ENCODE data around the gene DDX1. TPM values are rescaled to one million over a fixed set of nuclear protein-coding genes. Genes with fewer than 3 reads are reported as not detected.

DDX1 gene
- total RNA-seq, 1 donor from 2014 or later = 115 TPM

GRCh38 chr2:15670981-15671380 is 79.3 kb downstream of the DDX1 start:
- DNase-seq (ENCODE audit: low spot score, unreplicated experiment) = no peak
- no peak overlapping the region for H3K27ac Mint-ChIP-seq
- no peak overlapping the region for H3K4me3 Mint-ChIP-seq (ENCODE audit: low read depth)
- H3K4me1 Mint-ChIP-seq (ENCODE audit: low read depth) = peaks cover 11% of the 10 kb centered on the region
- no peaks in the 10 kb centered on the region for H3K9me3 Mint-ChIP-seq (ENCODE audit: low read depth)
- TF ChIP-seq, protein P1, sequence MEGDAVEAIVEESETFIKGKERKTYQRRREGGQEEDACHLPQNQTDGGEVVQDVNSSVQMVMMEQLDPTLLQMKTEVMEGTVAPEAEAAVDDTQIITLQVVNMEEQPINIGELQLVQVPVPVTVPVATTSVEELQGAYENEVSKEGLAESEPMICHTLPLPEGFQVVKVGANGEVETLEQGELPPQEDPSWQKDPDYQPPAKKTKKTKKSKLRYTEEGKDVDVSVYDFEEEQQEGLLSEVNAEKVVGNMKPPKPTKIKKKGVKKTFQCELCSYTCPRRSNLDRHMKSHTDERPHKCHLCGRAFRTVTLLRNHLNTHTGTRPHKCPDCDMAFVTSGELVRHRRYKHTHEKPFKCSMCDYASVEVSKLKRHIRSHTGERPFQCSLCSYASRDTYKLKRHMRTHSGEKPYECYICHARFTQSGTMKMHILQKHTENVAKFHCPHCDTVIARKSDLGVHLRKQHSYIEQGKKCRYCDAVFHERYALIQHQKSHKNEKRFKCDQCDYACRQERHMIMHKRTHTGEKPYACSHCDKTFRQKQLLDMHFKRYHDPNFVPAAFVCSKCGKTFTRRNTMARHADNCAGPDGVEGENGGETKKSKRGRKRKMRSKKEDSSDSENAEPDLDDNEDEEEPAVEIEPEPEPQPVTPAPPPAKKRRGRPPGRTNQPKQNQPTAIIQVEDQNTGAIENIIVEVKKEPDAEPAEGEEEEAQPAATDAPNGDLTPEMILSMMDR (IDR thresholded peaks at IDR 0.05; ENCODE audit: unreplicated experiment) = no peak
- peaks cover 57% of the 10 kb centered on the region for H3K27me3 Mint-ChIP-seq
- no peaks in the 10 kb centered on the region for H3K36me3 Mint-ChIP-seq (ENCODE audit: insufficient read depth)

DNA sequence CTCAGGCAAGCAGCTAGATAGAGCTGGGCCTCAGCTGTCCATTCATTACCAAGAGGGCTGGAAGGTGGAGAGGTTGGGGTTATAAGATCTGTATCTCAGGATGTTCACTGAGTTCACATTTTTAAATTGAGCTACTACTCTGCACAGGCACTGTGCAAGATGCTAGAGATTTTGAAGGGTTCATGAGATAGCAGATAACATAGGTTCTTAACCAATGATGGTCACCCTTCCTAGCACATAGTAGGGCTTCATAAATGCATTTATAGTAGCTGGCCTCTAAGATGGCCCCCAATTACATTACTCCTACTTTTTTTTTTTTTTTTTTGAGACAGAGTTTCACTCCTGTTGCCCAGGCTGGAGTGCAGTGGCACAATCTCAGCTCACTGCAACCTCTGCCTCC is 79.7 kb downstream of the DDX1 start:
- H3K9me3 Mint-ChIP-seq (ENCODE audit: low read depth) = no peaks in the 10 kb centered on the region
- no peak overlapping the region for H3K4me3 Mint-ChIP-seq (ENCODE audit: low read depth)
- no peaks in the 10 kb centered on the region for H3K36me3 Mint-ChIP-seq (ENCODE audit: insufficient read depth)
- no peak for DNase-seq (ENCODE audit: low spot score, unreplicated experiment)
- H3K27ac Mint-ChIP-seq = no peak overlapping the region
- peaks cover 53% of the 10 kb centered on the region for H3K27me3 Mint-ChIP-seq
- H3K4me1 Mint-ChIP-seq (ENCODE audit: low read depth) = peaks cover 11% of the 10 kb centered on the region
- TF ChIP-seq, protein P1 (IDR thresholded peaks at IDR 0.05; ENCODE audit: unreplicated experiment) = no peak

GRCh38 chr2:15671842-15672815 is 80.5 kb downstream of the DDX1 start:
- H3K36me3 Mint-ChIP-seq (ENCODE audit: insufficient read depth) = no peaks in the 10 kb centered on the region
- H3K4me3 Mint-ChIP-seq (ENCODE audit: low read depth) = no peak overlapping the region
- H3K4me1 Mint-ChIP-seq (ENCODE audit: low read depth) = peaks cover 11% of the 10 kb centered on the region
- H3K27ac Mint-ChIP-seq = no peak overlapping the region
- no peak for DNase-seq (ENCODE audit: low spot score, unreplicated experiment)
- peaks cover 46% of the 10 kb centered on the region for H3K27me3 Mint-ChIP-seq
- TF ChIP-seq, protein P1 (IDR thresholded peaks at IDR 0.05; ENCODE audit: unreplicated experiment) = no peak
- no peaks in the 10 kb centered on the region for H3K9me3 Mint-ChIP-seq (ENCODE audit: low read depth)

- Mint-ChIP-seq H3K36me3 (ENCODE audit: insufficient read depth) (no peaks in the 10 kb centered on the region), H3K9me3 (ENCODE audit: low read depth) (no peaks in the 10 kb centered on the region), H3K27me3 (peaks cover 35% of the 10 kb centered on the region), H3K4me3 (ENCODE audit: low read depth) (no peak overlapping the region), H3K27ac (no peak overlapping the region), H3K4me1 (ENCODE audit: low read depth) (peaks cover 19% of the 10 kb centered on the region)
- TF ChIP-seq, protein P1 (IDR thresholded peaks at IDR 0.05; ENCODE audit: unreplicated experiment) = no peak
- no peak for DNase-seq (ENCODE audit: low spot score, unreplicated experiment)
Measured at GRCh38 chr2:15672961-15673918, 81.6 kb downstream of the DDX1 start.

Data from progenitor cell of endocrine pancreas (in vitro differentiated cells).